ENCODE results near the gene CLIC3.
A peak's percentile ranks its signal among the peaks of the same experiment; 100 is the strongest.

CLIC3 gene

GRCh38 chr9:137030538-137031527 is 34.5 kb upstream of the CLIC3 start:
- ATAC-seq = peak in 1 of 2 donors; percentile 2

- no peak for ATAC-seq
These were observed 33.6 kb upstream of the CLIC3 start for GRCh38 chr9:137030006-137030405.

GRCh38 chr9:137029058-137029936 is 32.9 kb upstream of the CLIC3 start:
- peak; percentile 36 to 39 for ATAC-seq

GRCh38 chr9:137028263-137029057 is 32.1 kb upstream of the CLIC3 start:
- peak; percentile 42 to 62 for ATAC-seq

GRCh38 chr9:137027369-137028262 is 31.2 kb upstream of the CLIC3 start, which contains the start of gene ABCA2:
Gene ABCA2, minus strand, starts transcription at chr9:137028237. Its CDS starts 97 bp downstream, at chr9:137028140.
- ATAC-seq = no peak

- no peak for ATAC-seq
These were observed 30.5 kb upstream of the CLIC3 start for GRCh38 chr9:137026828-137027227.

- no peak for ATAC-seq
These were observed 30.0 kb upstream of the CLIC3 start for GRCh38 chr9:137026384-137026783.

- ATAC-seq = no peak
These were observed 29.2 kb upstream of the CLIC3 start for GRCh38 chr9:137025517-137025966.

- no peak for ATAC-seq
These were observed 27.2 kb upstream of the CLIC3 start for GRCh38 chr9:137023583-137023991.

GRCh38 chr9:137023157-137023556 is 26.8 kb upstream of the CLIC3 start:
- no peak for ATAC-seq

- no peak for ATAC-seq
These were observed 26.3 kb upstream of the CLIC3 start for GRCh38 chr9:137022662-137023008.

- ATAC-seq = peak; percentile 76 to 89
These were observed 25.8 kb upstream of the CLIC3 start for GRCh38 chr9:137021979-137022661.

- no peak for ATAC-seq
These were observed 25.2 kb upstream of the CLIC3 start for GRCh38 chr9:137021568-137021978.

GRCh38 chr9:137020771-137021567 is 24.6 kb upstream of the CLIC3 start:
- no peak for ATAC-seq

GRCh38 chr9:137019891-137020683 is 23.7 kb upstream of the CLIC3 start:
- ATAC-seq = no peak

- no peak for ATAC-seq
These were observed 22.6 kb upstream of the CLIC3 start for GRCh38 chr9:137018761-137019559.

- no peak for ATAC-seq
These were observed 21.6 kb upstream of the CLIC3 start for GRCh38 chr9:137017791-137018497.
